Fibroblast of mammary gland (primary cell): ENCODE results near the gene BRPF3.

ENCODE experiments used
- DNase-seq: peaks from one replicate; pipeline ENCODE4 v3.0.0-alpha.2; 2010; ENCODE audit warnings: low read depth
- H3K4me3 ChIP-seq: 2 replicates; pipeline ENCODE4 v1.5.1; 2011; ENCODE audit warnings: low read depth, mild to moderate bottlenecking, low read length, moderate library complexity; ENCODE audit not compliant: control insufficient read depth
- CTCF ChIP-seq: conservative IDR thresholded peaks from 2 replicates; pipeline ENCODE4 v1.5.1; 2011; ENCODE audit warnings: low read depth, low read length, inconsistent platforms; ENCODE audit not compliant: control insufficient read depth, insufficient read depth

The BRPF3 gene

GRCh38 chr6:36244641-36245280 lies 48.2 kb downstream of the BRPF3 start:
- no peak overlapping the region for H3K4me3 ChIP-seq
- no peak for DNase-seq
- TF ChIP-seq CTCF: no peak

DNA sequence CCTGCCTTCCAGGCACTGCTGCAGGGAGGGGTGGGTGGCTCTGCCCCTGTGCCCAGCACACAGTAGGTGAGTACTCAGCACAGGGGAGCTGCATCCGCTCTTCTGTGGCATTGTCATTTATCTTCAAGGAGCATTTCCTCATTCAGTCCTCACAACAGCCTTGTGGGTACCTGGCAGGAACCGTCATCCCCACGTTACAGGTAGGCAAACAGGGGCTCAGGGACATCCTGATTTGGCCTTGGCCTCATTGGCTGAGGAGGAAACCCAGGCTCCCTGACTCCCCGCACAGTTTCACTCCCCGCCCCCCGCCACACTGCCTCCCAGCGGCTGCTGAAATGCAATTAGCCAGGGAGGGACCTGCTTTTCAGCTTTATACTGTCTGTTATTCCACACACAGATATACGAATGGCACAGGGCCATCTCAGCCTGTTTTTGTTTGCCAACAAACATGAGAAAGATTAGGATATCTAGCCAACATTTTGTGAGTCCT lies 49.1 kb downstream of the BRPF3 start:
- TF ChIP-seq CTCF: no peak
- no peak overlapping the region for H3K4me3 ChIP-seq
- no peak for DNase-seq

- no peak for TF ChIP-seq CTCF
- no peak overlapping the region for H3K4me3 ChIP-seq
- peak; percentile 55 for DNase-seq
These were observed 50.1 kb downstream of the BRPF3 start for GRCh38 chr6:36246506-36247268.

GRCh38 chr6:36247693-36248092 lies 51.1 kb downstream of the BRPF3 start:
- no peak for TF ChIP-seq CTCF
- H3K4me3 ChIP-seq: no peak overlapping the region
- DNase-seq: peak; percentile 47

DNA sequence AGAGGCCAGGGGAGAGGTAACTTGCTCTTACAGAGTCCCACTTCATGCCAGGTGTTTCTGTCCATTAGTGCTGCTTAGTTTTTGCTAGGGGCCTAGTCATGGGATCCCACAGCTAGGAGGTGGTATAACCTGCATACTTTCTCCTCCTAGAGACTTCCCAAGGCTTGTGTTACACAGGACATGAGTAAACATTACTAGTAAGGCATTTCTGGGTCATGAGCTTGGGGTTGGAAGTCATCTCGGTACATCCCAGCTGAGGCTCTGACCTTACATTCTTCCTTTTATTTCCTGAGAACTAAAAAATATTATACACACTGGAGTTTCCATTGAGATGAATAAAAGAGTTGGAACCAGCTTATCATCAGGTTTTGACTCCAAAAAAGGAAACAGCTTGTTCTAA lies 52.4 kb downstream of the BRPF3 start:
- DNase-seq: peak; percentile 62
- TF ChIP-seq CTCF: peak; percentile 13
- H3K4me3 ChIP-seq: no peak overlapping the region

DNA sequence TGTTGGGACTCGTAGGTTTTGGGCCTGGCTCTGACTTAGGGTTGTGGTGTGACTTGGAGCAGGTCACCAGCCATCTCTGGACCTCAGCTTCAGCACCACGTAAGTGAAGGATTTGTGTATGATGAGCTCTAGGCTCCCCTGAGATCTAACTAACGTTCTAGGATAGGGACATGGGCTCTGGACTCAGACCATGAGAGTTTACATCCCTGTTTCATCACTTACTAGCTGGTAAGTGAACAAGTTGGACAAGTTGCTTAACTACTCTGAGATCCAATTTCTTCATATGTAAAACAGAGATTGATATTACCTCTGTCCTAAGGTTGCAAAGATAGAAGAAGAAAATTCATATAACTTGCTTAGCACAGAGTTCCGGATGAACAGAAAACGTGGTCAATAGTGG lies 53.0 kb downstream of the BRPF3 start:
- no peak overlapping the region for H3K4me3 ChIP-seq
- no peak for TF ChIP-seq CTCF

DNA sequence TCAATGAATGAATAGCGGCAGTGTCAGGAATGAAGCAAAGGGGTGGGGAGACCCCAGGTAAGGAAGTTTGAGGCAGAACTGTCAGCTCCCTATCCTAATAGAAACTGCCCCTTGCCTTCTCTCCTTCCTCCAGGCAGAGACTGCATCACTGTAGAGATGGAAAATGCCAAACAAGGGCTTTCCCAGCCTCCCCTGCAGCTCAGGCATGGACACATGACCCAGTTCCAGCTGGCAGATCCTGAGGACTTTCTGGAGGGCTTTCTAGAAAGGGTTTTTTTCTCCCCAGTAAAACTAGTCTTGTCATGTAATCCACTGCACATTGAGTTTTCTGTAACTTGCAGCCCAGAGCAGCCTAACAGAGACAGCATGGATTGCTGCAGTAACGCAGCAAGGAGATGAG lies 55.5 kb downstream of the BRPF3 start:
- no peak for DNase-seq
- no peak for TF ChIP-seq CTCF
- no peak overlapping the region for H3K4me3 ChIP-seq

More for the DNA sequence above, 53.0 kb downstream of the BRPF3 start:
- DNase-seq: no peak
